T1000 (cell line): Measurements from ENCODE around the gene PGF.

Experiments
- DNase-seq: peaks from one replicate; lab custom pipeline; 2025; ENCODE audit warnings: mixed read lengths; lab: John Stamatoyannopoulos, UW

The PGF gene

GRCh38 chr14:74918380-74918779, 37.0 kb downstream of the PGF start:
- DNase-seq, result no peak

- no peak for DNase-seq
These were observed 37.7 kb downstream of the PGF start for GRCh38 chr14:74917646-74918081.

- no peak for DNase-seq
These were observed 38.2 kb downstream of the PGF start for GRCh38 chr14:74917178-74917543.

- no peak for DNase-seq
These were observed 39.6 kb downstream of the PGF start for GRCh38 chr14:74915826-74916225.

GRCh38 chr14:74915426-74915825, 40.0 kb downstream of the PGF start:
- DNase-seq, result no peak

DNA sequence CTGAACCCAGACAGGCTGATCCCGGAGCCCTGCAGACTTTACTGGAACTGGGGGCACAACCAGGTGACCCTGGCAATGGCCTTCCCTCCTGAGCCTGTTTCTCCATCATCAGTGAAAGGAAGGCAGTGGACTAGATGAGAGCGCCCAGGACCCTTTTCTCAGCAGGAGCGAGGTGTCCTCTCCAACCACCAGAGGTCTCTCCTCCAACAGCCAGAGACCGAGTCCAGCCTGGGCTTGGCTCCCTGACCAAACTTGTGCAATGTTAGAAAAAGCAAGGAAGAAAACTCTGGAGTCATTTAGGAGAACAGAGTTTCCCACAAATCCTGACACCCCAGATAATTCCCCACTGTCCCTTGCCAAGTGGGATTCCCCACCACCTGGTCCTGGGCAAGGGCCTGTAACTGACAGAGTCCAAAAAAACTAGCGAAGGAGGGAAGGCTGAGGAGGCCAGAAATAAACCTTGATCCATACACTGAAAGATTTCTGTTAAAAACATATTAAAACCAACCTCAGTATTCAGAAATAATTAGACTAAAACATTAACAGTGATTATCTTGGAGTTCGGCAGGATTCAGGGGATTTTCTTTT, 41.3 kb downstream of the PGF start:
- peak; percentile 30 for DNase-seq

DNA sequence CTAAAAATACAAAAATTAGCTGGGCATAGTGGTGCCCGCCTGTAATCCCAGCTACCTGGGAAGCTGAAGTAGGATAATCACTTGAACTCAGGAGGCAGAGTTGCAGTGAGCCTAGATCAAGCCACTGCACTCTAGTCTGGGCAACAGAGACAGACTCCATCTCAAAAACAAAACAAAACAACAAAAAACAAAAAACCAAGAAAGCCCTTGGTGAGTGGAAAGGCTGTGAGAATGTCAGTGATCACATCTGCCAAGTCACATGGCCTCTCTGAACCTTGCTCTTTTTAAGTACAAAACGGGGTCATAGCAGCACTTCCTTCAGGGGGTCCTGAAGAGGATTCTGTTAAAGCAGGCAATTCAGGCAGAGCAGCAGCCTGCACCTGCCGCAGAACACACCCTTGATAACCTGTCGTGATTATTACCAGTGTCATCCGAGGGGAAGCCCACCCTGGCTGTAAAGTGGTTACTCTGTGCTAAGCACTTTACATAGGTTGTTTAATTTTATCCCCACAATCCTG, 41.9 kb downstream of the PGF start:
- DNase-seq, result no peak

DNA sequence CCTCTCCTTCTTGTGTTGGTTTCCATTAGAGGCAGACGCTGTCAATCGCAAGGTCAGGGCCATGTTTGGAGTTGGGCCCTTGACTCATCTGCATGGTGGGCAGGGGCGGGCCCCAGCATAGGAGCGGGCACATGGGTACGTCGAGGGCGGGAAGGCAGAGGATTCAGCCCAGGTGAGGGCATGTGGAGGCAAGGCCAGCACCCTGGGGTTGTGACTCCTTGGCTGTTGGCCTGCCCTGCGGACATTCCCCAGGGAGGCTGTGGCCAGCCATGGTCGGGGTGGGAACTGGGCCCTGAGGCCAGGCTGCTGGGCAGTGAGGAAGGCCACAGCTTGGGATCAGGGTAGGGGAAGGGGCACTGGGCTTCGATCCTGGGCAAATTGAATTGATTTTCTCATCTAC, 42.6 kb downstream of the PGF start:
- no peak for DNase-seq

DNA sequence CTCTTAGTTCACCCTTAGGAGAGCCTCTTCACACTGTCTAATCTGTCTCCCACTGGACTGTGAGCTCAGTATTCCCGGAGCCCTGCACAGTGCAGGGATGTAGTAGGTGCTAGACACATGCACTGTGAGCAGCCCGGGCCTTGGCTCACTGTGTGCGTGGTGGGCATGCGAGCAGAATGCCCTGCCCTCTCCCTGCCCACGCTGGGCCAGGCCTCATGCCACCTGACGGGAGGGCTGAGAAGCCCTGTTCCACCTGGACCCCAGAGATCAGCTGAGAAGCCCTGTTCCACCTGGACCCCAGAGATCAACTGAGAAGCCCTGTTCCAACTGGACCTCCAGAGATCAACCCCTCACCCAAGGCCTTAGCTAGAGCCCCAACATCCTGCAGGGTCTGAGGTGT, 43.3 kb downstream of the PGF start:
- DNase-seq, result no peak

GRCh38 chr14:74911704-74912103, 43.7 kb downstream of the PGF start:
- DNase-seq, result no peak

DNA sequence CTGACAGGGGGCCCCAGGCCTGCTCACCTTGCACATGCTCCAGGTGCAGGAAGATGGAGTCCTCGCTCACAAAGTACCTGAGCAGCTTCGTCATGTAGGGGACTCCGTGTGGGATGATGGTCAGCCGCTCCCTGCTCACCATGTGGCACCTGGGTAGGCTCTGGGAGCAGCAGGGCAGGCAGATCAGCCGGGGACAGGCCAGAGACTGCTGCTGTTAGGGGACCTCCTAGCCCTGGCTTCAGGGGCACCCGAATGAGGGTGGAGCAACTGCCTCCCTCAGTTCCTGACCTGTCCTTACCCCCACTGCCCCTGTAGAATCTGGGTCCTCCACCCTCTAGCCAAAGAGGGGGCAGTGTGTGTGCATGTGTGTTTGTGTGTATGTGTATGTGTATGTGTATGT, 44.2 kb downstream of the PGF start:
- no peak for DNase-seq

DNA sequence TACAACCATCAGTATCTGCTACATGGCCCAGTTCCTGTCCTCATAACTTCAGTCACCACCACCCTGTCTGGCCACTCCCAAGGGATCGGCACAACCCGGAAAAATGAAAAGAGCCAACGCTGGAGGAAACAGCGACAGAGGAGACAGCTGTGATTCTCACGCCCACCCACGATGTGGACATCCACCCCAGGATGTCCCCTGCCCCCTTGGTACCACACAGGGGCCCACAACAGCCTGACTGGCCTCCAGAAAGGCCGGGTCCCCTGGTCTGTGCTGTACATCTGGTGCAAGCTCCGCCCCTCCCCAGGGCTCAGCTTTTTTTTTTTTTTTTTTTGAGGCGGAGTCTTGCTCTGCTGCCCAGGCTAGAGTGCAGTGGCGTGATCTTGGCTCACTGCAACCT, 44.8 kb downstream of the PGF start:
- no peak for DNase-seq

DNA sequence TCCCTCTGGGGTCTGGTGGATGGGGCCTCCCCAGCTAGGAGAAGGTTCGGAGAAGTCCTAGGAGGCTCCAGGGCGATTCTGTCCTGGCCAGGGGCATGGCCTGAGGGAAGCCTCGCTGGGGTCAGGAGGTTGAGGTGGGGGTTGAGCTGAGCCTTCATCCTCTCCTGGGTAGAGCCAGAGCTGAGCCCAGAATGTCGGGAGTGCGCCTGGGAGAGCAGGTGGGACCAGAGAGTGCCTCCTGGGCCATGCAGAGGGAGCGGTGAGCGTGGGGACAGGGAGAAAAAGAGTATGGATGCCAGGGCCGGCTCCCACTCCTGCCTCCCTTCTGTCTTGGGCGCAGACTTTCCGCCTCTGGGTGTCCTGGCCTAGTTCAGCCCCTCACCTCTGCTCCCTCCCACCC, 45.5 kb downstream of the PGF start:
- DNase-seq, result no peak

DNA sequence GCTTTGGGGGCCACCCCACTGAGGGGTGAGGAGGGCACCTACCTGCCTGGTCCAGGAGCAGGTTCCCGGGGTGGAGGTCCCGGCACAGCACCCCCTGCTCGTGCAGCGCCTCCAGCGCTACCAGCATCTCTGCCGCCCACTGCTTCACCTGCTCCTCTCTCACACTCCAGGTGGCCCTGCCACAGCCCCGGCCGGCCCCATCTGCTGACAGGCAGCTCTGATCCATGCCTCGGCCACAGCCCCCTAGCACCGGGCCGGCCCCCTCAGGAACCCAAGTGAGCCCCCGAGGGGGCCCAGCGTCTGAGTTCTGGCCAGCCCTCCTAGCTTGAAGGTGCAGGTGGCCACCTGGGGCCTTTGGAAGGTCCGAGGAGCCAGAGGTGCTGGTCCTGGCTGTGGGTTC, 45.9 kb downstream of the PGF start:
- DNase-seq, result no peak

GRCh38 chr14:74908861-74909341, 46.5 kb downstream of the PGF start:
- DNase-seq, result no peak

DNA sequence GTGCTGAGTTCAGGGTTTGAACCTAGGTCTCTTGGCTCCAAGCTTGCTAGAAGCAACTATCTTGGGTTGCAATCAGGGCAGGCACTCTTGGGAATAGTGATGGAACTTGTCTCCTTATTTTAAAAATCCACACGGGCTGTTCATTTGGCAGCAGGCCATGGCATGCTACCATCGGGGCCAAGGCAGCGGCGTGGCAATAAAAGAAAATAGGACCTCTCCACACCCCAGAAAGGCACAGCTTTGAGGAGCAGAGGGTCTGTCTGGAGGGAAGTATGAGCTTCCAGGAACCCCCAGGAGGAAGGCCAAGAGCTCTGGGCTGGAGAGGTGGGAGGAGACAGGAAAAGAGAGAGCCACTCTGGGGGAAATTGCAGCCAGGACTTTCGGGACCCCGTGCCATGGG, 47.7 kb downstream of the PGF start:
- DNase-seq, result no peak

GRCh38 chr14:74906925-74907521, 48.4 kb downstream of the PGF start:
- DNase-seq, result no peak

DNA sequence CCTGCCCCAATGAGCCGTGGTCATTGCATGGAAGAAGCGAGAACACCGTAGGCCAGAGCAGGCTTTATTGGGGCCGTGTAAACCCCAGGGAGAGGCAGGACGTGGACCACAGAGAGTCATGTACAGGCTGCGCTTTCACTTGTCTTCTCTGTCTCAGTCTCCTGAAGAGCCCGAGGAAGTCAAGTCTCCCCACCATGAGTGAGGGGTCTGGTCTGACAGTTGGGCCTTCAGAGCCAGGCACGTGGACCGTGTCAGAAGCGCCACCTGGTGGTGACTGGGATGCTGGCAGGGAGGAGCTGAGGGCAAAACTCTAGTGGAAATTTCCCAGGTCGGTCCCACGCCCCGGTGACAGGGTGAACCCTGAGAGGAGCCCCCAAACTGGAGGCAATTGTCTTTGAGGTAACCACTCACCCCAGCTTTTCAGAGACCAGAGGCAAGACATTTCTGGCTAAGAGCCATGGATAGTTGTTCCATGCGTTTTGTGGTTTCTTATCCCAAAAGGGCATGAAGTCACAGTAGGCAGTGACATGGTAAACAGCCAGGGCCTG, 49.7 kb downstream of the PGF start:
- DNase-seq, result no peak

DNA sequence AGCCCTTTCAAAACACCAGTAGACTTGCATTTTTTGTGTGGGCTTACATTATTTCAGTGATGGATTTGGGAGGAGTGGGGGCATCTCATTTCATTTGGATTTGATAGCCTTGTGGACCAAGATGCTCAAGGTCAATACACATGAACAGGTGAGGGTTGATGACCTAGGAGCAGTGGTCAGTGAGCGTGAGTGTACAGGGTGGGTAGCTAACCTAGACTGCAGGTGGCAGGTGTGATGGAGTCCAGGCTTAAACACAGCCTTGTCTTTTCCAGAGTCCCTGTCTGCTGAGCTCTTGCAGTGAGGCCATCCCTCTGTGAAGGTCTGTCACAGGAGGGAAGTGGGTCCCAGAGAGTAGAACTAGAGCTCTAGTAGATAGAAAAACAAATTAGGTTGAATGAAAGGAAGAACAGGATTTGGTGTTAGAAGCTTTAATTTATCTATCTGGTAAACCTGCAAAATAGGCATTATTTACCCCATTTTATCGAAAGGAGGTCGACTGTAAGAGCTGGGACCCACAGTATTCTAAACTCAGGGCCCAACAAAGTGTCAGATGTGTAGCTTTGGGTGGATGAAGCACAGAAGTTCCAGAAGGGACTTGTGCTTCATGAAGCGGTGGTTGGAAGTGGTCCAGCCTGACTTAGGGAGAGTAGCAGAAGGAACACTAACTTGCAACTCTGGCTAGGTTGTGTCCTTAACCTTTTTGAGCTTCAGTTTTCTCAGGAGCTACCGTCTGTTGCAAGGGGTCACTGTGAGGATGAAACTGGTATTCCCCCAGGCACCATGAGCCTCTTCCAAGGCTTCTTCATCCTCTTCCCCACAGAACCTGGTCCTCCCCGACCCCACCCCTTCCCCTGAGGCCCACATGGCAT, 50.5 kb downstream of the PGF start:
- DNase-seq, result no peak

DNA sequence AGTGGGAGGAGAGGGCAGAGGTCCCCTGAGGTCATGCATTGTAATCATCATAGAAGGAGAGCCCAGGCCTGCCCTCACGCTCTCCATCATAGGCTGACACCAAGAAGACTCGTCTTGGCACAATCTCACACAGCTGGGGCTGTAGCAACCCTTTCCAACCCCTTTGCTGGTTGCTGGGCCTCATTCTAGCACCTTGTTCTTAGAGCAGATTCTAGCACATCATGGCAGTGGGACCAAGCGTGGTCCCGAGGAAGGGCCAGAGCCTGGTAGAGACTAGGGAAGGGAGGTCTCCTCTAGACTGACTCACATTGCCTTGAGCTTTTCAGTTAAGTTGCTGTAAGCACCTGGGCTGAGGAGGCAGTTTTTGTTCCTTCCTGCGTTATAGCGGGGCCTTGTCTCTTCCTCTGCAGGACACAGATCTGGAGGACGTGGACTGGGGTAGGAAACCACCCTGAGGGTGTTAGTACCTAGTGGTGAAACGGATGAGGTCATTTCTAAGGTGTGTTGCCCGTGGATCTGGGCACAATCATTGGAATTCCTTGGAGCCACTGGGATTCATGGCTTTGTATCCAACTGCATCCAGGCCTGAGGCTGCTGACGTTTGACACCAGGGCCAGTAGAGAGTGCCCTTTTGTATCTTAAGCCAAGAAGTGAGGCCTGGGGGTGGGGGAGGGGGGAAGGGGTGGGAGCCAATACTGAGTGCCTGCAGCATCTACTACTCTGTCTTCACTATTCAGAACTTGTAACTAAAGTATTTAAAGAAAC, 52.3 kb downstream of the PGF start:
- DNase-seq, result no peak

- DNase-seq, result no peak
These were observed 56.7 kb downstream of the PGF start for GRCh38 chr14:74898694-74899093.

GRCh38 chr14:74898083-74898482, 57.3 kb downstream of the PGF start:
- no peak for DNase-seq
